HL-60 (cell line): ENCODE measurements around the gene RNF227.

Source experiments
- DNase-seq, 2 experiments: peaks; one replicate each; pipeline ENCODE4 v3.0.0-alpha.2; 2010 to 2020; ENCODE audit warnings: low read depth in 1 of 2, low spot score in 1 of 2
- H3K27ac ChIP-seq: fragments of 250-450 bp; sonication (Bioruptor Pico); replicated peaks from 2 replicates; pipeline ENCODE4 v1.5.1; 2020; ENCODE audit warnings: mild to moderate bottlenecking, moderate library complexity
- H3K27me3 ChIP-seq: fragments of 250-450 bp; sonication (Bioruptor Pico); 2 replicates; pipeline ENCODE4 v1.5.1; 2021; ENCODE audit warnings: mild to moderate bottlenecking, moderate library complexity; ENCODE audit not compliant: insufficient read depth, poor library complexity, severe bottlenecking
- H3K4me3 ChIP-seq: replicated peaks from 2 replicates; pipeline ENCODE4 v1.5.1; 2011; ENCODE audit warnings: mild to moderate bottlenecking, control low read depth, low read length; ENCODE audit not compliant: insufficient read depth
- CTCF ChIP-seq: IDR thresholded peaks from one replicate; pipeline ENCODE4 v1.5.1; 2011; ENCODE audit warnings: low read length, control low read depth, inconsistent platforms; ENCODE audit not compliant: insufficient read depth
- GABPA ChIP-seq: IDR thresholded peaks from 2 replicates; pipeline ENCODE4 v1.6.1; 2012; ENCODE audit warnings: low read depth
- POLR2AphosphoS5 ChIP-seq: IDR thresholded peaks from 2 replicates; pipeline ENCODE4 v1.6.1; 2012; ENCODE audit warnings: low read depth
- REST ChIP-seq: IDR thresholded peaks from 2 replicates; pipeline ENCODE4 v1.6.1; 2012; ENCODE audit warnings: low read depth; ENCODE audit not compliant: insufficient replicate concordance
- SPI1 ChIP-seq: IDR thresholded peaks from 2 replicates; pipeline ENCODE4 v1.6.1; 2012; ENCODE audit warnings: low read depth, mild to moderate bottlenecking, borderline replicate concordance

Gene RNF227

GRCh38 chr17:7932483-7932891, 16.4 kb upstream of the RNF227 start:
- H3K27me3 ChIP-seq = no peaks in the 10 kb centered on the region
- peak overlapping the region; percentile 89 for H3K27ac ChIP-seq
- no peak for TF ChIP-seq REST
- TF ChIP-seq GABPA = no peak
- no peak for TF ChIP-seq CTCF
- no peak for TF ChIP-seq POLR2AphosphoS5
- TF ChIP-seq SPI1 = no peak
- DNase-seq = peak in 1 of 2 experiments; percentile 7
- H3K4me3 ChIP-seq = peak overlapping the region; percentile 61

- TF ChIP-seq POLR2AphosphoS5 = peak; percentile 61
- no peak; the same call in 1 of the 2 replicates for TF ChIP-seq SPI1
- no peak for TF ChIP-seq REST
- TF ChIP-seq GABPA = peak; percentile 81
- TF ChIP-seq CTCF = no peak
- no peaks in the 10 kb centered on the region for H3K27me3 ChIP-seq
- H3K27ac ChIP-seq = peak within 1 kb of the TSS; percentile 89
- DNase-seq = peak; percentile 91 to 97
- H3K4me3 ChIP-seq = peak within 1 kb of the TSS; percentile 77
Measured at GRCh38 chr17:7931709-7932482, 15.8 kb upstream of the RNF227 start, which contains the start of the genes CNTROB and TRAPPC1. CNTROB (plus strand) TSS chr17:7932206; CDS start chr17:7933080, 874 bp downstream. TRAPPC1 (minus strand) TSS chr17:7931946; CDS start chr17:7931829, 117 bp downstream.

- H3K27ac ChIP-seq = peak overlapping the region; percentile 89
- TF ChIP-seq SPI1 = no peak
- no peak for TF ChIP-seq POLR2AphosphoS5
- no peak for TF ChIP-seq GABPA
- no peak for TF ChIP-seq REST
- no peak for TF ChIP-seq CTCF
- no peaks in the 10 kb centered on the region for H3K27me3 ChIP-seq
- peak overlapping the region; percentile 77 for H3K4me3 ChIP-seq
- DNase-seq = no peak
Measured at GRCh38 chr17:7930841-7931631, 14.9 kb upstream of the RNF227 start.
